ENCODE measurements around the gene RPS6KA2. TPM values are rescaled to one million over a fixed set of nuclear protein-coding genes. Genes with fewer than 3 reads are reported as not detected.

The RPS6KA2 gene
- total and polyA plus RNA-seq, 2 experiments from 2014 or later: 12.5 to 25.3 TPM

DNA sequence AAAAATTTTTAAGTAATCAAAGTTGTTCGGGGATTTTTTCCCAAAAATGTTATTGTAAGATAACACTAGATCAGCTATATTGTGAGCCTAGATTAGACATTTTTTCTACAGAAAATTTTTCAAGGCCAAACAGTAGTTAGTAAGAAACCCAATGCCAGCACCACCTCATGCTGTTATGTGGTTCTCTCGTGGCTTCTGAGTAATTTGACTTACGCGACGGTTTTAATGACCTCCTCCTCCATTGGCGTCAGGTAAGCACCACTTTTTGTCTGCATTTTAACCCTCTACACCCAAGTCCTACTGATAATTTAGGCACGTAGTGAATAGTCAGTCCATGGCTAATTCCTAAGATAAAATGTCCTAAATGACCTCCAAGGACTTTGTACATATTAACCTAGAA lies 9.7 kb downstream of the RPS6KA2 start (continued):
- TF ChIP-seq, protein P1, sequence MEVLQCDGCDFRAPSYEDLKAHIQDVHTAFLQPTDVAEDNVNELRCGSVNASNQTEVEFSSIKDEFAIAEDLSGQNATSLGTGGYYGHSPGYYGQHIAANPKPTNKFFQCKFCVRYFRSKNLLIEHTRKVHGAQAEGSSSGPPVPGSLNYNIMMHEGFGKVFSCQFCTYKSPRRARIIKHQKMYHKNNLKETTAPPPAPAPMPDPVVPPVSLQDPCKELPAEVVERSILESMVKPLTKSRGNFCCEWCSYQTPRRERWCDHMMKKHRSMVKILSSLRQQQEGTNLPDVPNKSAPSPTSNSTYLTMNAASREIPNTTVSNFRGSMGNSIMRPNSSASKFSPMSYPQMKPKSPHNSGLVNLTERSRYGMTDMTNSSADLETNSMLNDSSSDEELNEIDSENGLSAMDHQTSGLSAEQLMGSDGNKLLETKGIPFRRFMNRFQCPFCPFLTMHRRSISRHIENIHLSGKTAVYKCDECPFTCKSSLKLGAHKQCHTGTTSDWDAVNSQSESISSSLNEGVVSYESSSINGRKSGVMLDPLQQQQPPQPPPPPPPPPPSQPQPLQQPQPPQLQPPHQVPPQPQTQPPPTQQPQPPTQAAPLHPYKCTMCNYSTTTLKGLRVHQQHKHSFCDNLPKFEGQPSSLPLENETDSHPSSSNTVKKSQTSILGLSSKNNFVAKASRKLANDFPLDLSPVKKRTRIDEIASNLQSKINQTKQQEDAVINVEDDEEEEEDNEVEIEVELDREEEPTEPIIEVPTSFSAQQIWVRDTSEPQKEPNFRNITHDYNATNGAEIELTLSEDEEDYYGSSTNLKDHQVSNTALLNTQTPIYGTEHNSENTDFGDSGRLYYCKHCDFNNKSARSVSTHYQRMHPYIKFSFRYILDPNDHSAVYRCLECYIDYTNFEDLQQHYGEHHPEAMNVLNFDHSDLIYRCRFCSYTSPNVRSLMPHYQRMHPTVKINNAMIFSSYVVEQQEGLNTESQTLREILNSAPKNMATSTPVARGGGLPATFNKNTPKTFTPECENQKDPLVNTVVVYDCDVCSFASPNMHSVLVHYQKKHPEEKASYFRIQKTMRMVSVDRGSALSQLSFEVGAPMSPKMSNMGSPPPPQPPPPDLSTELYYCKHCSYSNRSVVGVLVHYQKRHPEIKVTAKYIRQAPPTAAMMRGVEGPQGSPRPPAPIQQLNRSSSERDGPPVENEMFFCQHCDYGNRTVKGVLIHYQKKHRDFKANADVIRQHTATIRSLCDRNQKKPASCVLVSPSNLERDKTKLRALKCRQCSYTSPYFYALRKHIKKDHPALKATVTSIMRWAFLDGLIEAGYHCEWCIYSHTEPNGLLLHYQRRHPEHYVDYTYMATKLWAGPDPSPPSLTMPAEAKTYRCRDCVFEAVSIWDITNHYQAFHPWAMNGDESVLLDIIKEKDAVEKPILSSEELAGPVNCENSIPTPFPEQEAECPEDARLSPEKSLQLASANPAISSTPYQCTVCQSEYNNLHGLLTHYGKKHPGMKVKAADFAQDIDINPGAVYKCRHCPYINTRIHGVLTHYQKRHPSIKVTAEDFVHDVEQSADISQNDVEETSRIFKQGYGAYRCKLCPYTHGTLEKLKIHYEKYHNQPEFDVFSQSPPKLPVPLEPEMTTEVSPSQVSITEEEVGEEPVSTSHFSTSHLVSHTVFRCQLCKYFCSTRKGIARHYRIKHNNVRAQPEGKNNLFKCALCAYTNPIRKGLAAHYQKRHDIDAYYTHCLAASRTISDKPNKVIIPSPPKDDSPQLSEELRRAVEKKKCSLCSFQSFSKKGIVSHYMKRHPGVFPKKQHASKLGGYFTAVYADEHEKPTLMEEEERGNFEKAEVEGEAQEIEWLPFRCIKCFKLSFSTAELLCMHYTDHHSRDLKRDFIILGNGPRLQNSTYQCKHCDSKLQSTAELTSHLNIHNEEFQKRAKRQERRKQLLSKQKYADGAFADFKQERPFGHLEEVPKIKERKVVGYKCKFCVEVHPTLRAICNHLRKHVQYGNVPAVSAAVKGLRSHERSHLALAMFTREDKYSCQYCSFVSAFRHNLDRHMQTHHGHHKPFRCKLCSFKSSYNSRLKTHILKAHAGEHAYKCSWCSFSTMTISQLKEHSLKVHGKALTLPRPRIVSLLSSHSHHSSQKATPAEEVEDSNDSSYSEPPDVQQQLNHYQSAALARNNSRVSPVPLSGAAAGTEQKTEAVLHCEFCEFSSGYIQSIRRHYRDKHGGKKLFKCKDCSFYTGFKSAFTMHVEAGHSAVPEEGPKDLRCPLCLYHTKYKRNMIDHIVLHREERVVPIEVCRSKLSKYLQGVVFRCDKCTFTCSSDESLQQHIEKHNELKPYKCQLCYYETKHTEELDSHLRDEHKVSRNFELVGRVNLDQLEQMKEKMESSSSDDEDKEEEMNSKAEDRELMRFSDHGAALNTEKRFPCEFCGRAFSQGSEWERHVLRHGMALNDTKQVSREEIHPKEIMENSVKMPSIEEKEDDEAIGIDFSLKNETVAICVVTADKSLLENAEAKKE (CRISPR knock-in tag; IDR thresholded peaks at IDR 0.05): no peak
- TF ChIP-seq ZNF114 (CRISPR knock-in tag; IDR thresholded peaks at IDR 0.05): no peak
- no peak for TF ChIP-seq ZNF331 (CRISPR knock-in tag; IDR thresholded peaks at IDR 0.05; ENCODE audit: low read depth)
- no peak for TF ChIP-seq CREB1 (CRISPR knock-in tag; IDR thresholded peaks at IDR 0.05; ENCODE audit: low read depth)
- no peak for TF ChIP-seq STAT1 (IDR thresholded peaks at IDR 0.05; ENCODE audit: unreplicated experiment)
- TF ChIP-seq, protein P2, sequence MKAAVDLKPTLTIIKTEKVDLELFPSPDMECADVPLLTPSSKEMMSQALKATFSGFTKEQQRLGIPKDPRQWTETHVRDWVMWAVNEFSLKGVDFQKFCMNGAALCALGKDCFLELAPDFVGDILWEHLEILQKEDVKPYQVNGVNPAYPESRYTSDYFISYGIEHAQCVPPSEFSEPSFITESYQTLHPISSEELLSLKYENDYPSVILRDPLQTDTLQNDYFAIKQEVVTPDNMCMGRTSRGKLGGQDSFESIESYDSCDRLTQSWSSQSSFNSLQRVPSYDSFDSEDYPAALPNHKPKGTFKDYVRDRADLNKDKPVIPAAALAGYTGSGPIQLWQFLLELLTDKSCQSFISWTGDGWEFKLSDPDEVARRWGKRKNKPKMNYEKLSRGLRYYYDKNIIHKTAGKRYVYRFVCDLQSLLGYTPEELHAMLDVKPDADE (IDR thresholded peaks at IDR 0.05): no peak

DNA sequence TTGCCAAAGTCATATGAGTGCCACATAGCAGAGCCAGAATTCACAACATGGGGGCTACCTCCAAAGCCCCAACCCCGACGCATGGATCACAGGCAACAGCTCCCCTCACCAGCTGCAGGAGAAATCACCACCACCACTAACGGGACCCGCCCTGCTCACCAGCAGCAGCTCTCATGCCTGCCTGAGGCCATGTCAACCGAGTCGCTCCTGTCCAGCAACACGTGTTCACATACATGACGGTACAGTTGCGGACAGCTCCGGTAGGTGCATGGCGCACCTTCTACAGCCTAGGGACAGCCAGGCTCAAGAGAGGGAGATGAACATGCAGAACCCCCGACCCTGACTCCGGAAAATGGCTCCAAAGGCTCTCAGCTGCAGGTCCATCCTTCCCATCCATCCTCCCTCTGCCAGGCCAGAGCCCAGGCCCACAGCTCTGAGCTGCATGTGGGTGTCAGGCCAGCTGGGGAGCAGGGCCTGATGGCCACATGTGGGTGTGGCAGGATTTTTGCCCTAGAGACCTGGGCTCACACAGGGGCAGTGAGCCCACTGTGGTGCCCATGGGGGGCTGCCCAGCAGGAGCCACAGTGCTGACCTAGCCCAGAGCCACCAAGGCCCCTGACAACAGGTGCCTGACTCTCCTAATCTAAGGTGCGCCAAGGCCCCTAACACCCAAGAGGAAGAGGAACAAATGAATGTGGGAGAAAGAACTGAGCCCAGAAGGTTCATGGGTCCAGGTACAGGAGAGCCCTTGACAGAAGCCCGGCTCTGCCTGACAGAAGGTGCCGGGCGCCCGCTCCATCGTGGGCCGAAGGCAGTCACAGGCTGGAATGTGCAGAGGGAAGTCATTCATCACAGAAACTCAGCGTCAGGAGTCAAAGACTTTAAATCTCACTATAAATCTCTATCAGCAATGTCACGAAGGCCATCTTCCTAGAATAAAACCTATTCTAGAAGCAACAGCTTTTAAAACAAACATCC lies 10.5 kb downstream of the RPS6KA2 start:
- Histone ChIP-seq H3K4me3 (no peak overlapping the region), H2AFZ (no peak overlapping the region), H3K9me2 (ENCODE audit: insufficient read depth) (no peaks in the 10 kb centered on the region), H3K79me2 (replicated peaks; ENCODE audit: insufficient read depth) (peaks cover 87% of the 10 kb centered on the region), H3K4me2 (no peak overlapping the region), H4K20me1 (replicated peaks; ENCODE audit: insufficient read depth) (peaks cover 15% of the 10 kb centered on the region), H3F3A (replicated peaks; ENCODE audit: low read depth) (no peaks in the 10 kb centered on the region), H3K36me3 (ENCODE audit: insufficient read depth) (no peaks in the 10 kb centered on the region), H3K27ac (ENCODE audit: low read depth) (no peak overlapping the region), H3K27me3 (ENCODE audit: insufficient read depth) (no peaks in the 10 kb centered on the region), H3K4me1 (ENCODE audit: insufficient read depth) (peaks cover 32% of the 10 kb centered on the region)
- H3K27me3 Mint-ChIP-seq (ENCODE audit: insufficient read depth, low read depth, poor library complexity): peaks cover 9% of the 10 kb centered on the region
- ATAC-seq (no peak), DNase-seq (ENCODE audit: low spot score) (no peak)
- no peak overlapping the region for H3K27ac Mint-ChIP-seq
- H3K36me3 Mint-ChIP-seq (ENCODE audit: low read depth): peaks cover 16% of the 10 kb centered on the region
- H3K9me3 Mint-ChIP-seq: no peaks in the 10 kb centered on the region
- peaks cover 68% of the 10 kb centered on the region for H3K4me1 Mint-ChIP-seq
- H3K4me3 Mint-ChIP-seq: no peak overlapping the region
- no peak for TF ChIP-seq JUNB (IDR thresholded peaks at IDR 0.05; ENCODE audit: unreplicated experiment)
- TF ChIP-seq EZH2 (IDR thresholded peaks at IDR 0.05; ENCODE audit: low read depth, unreplicated experiment): no peak
- no peak for TF ChIP-seq ZNF331 (CRISPR knock-in tag; IDR thresholded peaks at IDR 0.05; ENCODE audit: low read depth)
- no peak for TF ChIP-seq ZNF114 (CRISPR knock-in tag; IDR thresholded peaks at IDR 0.05)
